Natural killer cell (primary cell): ENCODE measurements around the gene IRGQ. TPM values are rescaled to one million over a fixed set of nuclear protein-coding genes. Genes with fewer than 3 reads are reported as not detected.

Experiments used
- ATAC-seq, 3 donors: fragments of 150-1000 bp in 2 of 3; fragments of 200-7000 bp in 1 of 3; cut with Tn5 transposase; 1 replicate in 1 of 3; 2 replicates in 2 of 3; pipeline ENCODE4 v1.10.0; 2021; ENCODE audit warnings: mild to moderate bottlenecking in 2 of 3, moderate library complexity in 2 of 3
- DNase-seq, 2 donors: peaks; one replicate each; pipeline versions ENCODE4 v3.0.0 to v3.0.0-alpha.2; 2013 to 2021; ENCODE audit warnings: mixed read lengths in 1 of 2
- H3K27ac ChIP-seq: one replicate; pipeline ENCODE4 v1.5.1; 2013; ENCODE audit warnings: mild to moderate bottlenecking, low read length
- H3K27me3 ChIP-seq: one replicate; pipeline ENCODE4 v1.6.1; 2013; ENCODE audit warnings: low read length; ENCODE audit not compliant: control insufficient read depth, insufficient read depth
- H3K36me3 ChIP-seq: one replicate; pipeline ENCODE4 v1.6.1; 2013; ENCODE audit warnings: low read length; ENCODE audit not compliant: control insufficient read depth, insufficient read depth
- H3K4me1 ChIP-seq: one replicate; pipeline ENCODE4 v1.6.1; 2013; ENCODE audit warnings: low read length; ENCODE audit not compliant: control insufficient read depth, insufficient read depth
- H3K4me3 ChIP-seq: one replicate; pipeline ENCODE4 v1.5.1; 2013; ENCODE audit warnings: low read length
- H3K9me3 ChIP-seq: one replicate; pipeline ENCODE4 v1.6.1; 2013; ENCODE audit warnings: low read length; ENCODE audit not compliant: control insufficient read depth, insufficient read depth
- H3K27ac Mint-ChIP-seq, 2 donors: one replicate each; pipeline ENCODE4 v1.8.0; 2022; ENCODE audit warnings: mild to moderate bottlenecking in 2 of 2, mixed read lengths in 2 of 2, moderate library complexity in 1 of 2
- H3K27me3 Mint-ChIP-seq, 2 donors: one replicate each; pipeline ENCODE4 v1.8.0; 2022; ENCODE audit warnings: low read depth in 2 of 2, mixed read lengths in 2 of 2
- H3K36me3 Mint-ChIP-seq: one replicate; pipeline ENCODE4 v1.8.0; 2022; ENCODE audit warnings: mixed read lengths
- H3K4me1 Mint-ChIP-seq, 2 donors: one replicate each; pipeline ENCODE4 v1.8.0; 2022; ENCODE audit warnings: mixed read lengths in 2 of 2
- H3K4me3 Mint-ChIP-seq: one replicate; pipeline ENCODE4 v1.8.0; 2022; ENCODE audit warnings: mild to moderate bottlenecking, moderate library complexity, mixed read lengths
- H3K9me3 Mint-ChIP-seq, 2 donors: one replicate each; pipeline ENCODE4 v1.8.0; 2022; ENCODE audit warnings: mixed read lengths in 2 of 2
- WGBS: methylation state at CpG from one replicate; pipeline ENCODE4 v1.1.7; 2013; ENCODE audit warnings: missing lambda C conversion rate; ENCODE audit not compliant: insufficient coverage; 5-methylcytosine and 5-hydroxymethylcytosine counted together
- intact Hi-C: fragments of 100-400 bp; cut with micrococcal nuclease; formaldehyde crosslinking; loops from one replicate; pipeline ENCODE4 v1.14.2; 2022
- total RNA-seq, 4 donors: library from RNA; stranded (reverse); fragments of 120-200 nt in 1 of 4; gene quantifications; one replicate each; pipeline versions ENCODE4 v1.2.3 to v1.2.4, GENCODE V29; 2013 to 2022
- TF ChIP-seq, protein P1 (sequence below): fragments of 200-600 bp; IDR thresholded peaks from one replicate; pipeline ENCODE4 v1.8.0; 2022; ENCODE audit warnings: antibody characterized with exemption

IRGQ gene, protein sequence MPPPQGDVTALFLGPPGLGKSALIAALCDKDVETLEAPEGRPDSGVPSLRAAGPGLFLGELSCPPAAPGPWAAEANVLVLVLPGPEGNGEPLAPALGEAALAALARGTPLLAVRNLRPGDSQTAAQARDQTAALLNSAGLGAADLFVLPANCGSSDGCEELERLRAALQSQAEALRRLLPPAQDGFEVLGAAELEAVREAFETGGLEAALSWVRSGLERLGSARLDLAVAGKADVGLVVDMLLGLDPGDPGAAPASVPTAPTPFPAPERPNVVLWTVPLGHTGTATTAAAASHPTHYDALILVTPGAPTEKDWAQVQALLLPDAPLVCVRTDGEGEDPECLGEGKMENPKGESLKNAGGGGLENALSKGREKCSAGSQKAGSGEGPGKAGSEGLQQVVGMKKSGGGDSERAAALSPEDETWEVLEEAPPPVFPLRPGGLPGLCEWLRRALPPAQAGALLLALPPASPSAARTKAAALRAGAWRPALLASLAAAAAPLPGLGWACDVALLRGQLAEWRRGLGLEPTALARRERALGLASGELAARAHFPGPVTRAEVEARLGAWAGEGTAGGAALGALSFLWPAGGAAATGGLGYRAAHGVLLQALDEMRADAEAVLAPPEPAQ
- total RNA-seq = 10 to 100 TPM; 28.5 to 43.7 (median 32.2) TPM
- 10.6 TPM for total RNA-seq (2013)

DNA sequence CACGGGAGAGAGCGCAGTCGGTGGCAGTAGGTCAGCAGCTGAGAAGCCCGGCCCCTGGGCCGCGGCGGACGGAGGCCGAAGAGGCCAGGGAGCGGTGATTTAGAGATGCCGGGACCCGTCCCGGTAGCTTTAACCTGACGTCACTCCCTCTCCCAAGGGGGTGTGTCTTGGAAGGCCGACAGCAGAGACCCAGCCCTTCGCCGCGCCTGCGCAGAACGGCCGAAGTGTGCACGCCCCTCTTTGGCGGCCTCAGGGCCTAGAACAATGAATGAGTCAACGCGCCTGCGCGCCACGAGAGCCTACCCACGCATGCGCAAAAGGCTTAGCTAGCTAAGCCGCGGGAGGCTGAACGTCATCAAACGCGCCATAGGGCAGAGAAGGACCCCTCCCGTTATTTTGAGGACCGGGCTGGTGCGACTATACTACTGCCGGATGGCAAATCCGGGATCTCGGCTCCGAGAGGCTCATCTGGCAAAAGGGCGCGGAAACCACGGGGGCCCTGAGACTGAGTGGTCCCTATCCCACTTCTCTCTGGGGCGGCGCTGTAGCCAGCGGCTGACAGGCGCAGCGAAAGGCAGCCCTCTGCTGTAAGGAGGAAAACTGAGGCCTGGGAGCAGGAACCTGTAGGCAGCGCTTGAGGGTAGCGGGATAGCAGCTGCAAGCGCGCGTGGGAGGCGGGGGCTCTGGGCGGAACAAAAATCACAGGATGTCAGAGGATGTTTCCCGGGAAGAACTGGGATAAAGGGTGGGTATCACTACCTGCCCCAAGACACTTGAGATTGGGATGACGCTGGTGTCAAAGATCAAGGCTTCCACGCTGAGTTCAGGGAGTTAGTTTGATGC lies at the start of gene IRGQ, which contains the start of gene ZNF576:
TSS of gene IRGQ (minus strand) at position 136 of the 843 bp plus-strand sequence. CDS start 796 bp downstream, outside the sequence.
TSS of gene ZNF576 (plus strand) at position 597 of the 843 bp plus-strand sequence. CDS start 514 bp downstream, outside the sequence.
- H3K27ac Mint-ChIP-seq = peak within 1 kb of the TSS; percentile 98 to 100
- TF ChIP-seq, protein P1, sequence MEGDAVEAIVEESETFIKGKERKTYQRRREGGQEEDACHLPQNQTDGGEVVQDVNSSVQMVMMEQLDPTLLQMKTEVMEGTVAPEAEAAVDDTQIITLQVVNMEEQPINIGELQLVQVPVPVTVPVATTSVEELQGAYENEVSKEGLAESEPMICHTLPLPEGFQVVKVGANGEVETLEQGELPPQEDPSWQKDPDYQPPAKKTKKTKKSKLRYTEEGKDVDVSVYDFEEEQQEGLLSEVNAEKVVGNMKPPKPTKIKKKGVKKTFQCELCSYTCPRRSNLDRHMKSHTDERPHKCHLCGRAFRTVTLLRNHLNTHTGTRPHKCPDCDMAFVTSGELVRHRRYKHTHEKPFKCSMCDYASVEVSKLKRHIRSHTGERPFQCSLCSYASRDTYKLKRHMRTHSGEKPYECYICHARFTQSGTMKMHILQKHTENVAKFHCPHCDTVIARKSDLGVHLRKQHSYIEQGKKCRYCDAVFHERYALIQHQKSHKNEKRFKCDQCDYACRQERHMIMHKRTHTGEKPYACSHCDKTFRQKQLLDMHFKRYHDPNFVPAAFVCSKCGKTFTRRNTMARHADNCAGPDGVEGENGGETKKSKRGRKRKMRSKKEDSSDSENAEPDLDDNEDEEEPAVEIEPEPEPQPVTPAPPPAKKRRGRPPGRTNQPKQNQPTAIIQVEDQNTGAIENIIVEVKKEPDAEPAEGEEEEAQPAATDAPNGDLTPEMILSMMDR = no peak
- Histone ChIP-seq H3K9me3 (no peaks in the 10 kb centered on the region), H3K27ac (peak within 1 kb of the TSS; percentile 89), H3K4me3 (peak within 1 kb of the TSS; percentile 64), H3K27me3 (no peaks in the 10 kb centered on the region), H3K36me3 (peaks cover 24% of the 10 kb centered on the region), H3K4me1 (peaks cover 35% of the 10 kb centered on the region)
- H3K27me3 Mint-ChIP-seq = no peaks in the 10 kb centered on the region
- H3K36me3 Mint-ChIP-seq = no peaks in the 10 kb centered on the region
- H3K4me1 Mint-ChIP-seq = peaks cover 44 to 47% of the 10 kb centered on the region in 2 donors
- 0% methylated on average over 60 of the region's 60 CpGs for WGBS
- intact Hi-C loops = loop anchor here (1.0 to 5.0 kb wide), 5 partner anchors 21 to 149 kb away; partner anchors contain the start of genes PINLYP, XRCC1 and ZNF428
- DNase-seq = peak; percentile 100
- peak within 1 kb of the TSS; percentile 97 for H3K4me3 Mint-ChIP-seq
- peak; percentile 74 to 88 (median 79) for ATAC-seq
- H3K9me3 Mint-ChIP-seq = no peaks in the 10 kb centered on the region

DNA sequence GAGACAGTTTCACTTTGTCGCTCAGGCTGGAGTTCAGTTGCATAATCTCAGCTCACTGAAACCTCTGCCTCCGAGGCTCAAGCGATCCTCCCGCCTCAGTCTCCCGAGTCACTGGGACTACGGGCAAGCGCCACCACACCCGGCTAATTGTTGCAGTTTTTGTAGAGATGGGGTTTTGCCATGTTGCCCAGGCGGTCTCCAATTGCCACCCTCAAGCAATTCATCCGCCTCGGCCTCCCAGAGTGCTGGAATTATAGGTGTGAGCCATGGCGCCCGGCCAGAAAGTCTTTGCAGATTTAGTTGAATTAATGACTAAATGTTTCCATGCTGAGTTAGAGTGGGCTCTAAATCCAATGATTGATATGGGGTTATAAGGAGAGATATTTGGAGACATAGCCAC lies 48.2 kb upstream of the IRGQ start:
- Histone ChIP-seq H3K27me3 (peaks cover 14% of the 10 kb centered on the region), H3K27ac (no peak overlapping the region), H3K4me3 (no peak overlapping the region), H3K9me3 (no peaks in the 10 kb centered on the region), H3K36me3 (no peaks in the 10 kb centered on the region), H3K4me1 (peaks cover 10% of the 10 kb centered on the region)
- intact Hi-C loops = no loop called here
- WGBS = 95% methylated on average over 13 of the region's 13 CpGs
- H3K4me1 Mint-ChIP-seq = peaks cover 1 to 11% of the 10 kb centered on the region in 2 donors
- H3K9me3 Mint-ChIP-seq = no peaks in the 10 kb centered on the region
- TF ChIP-seq, protein P1 = no peak
- H3K36me3 Mint-ChIP-seq = no peaks in the 10 kb centered on the region
- H3K4me3 Mint-ChIP-seq = no peak overlapping the region
- ATAC-seq (no peak), DNase-seq (no peak)
- peaks cover 10 to 16% of the 10 kb centered on the region in 2 donors for H3K27me3 Mint-ChIP-seq
- no peak overlapping the region for H3K27ac Mint-ChIP-seq

DNA sequence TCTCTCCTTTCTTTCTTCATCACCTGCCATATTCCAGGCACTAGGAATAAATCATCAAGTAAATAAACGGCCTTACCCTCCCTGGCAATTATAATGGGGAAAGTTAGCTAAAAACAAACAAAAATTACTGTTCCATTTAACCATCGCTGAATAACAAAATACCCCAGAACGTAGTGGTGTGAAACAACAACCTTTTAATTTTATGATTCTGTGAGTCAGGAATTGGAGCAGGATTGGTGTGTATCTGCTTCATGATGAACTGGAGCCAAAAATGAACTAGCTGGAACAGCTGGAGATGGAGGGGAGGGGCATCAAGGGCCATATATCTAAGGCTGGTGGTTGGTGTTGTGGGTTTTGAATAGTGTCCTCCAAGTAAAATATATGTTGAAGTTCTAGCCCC lies 47.4 kb upstream of the IRGQ start:
- Histone ChIP-seq H3K36me3 (no peaks in the 10 kb centered on the region), H3K4me1 (peaks cover 15% of the 10 kb centered on the region), H3K27me3 (peaks cover 22% of the 10 kb centered on the region), H3K9me3 (no peaks in the 10 kb centered on the region), H3K4me3 (no peak overlapping the region), H3K27ac (no peak overlapping the region)
- Mint-ChIP-seq H3K4me3 (no peak overlapping the region), H3K4me1 (peaks cover 8 to 19% of the 10 kb centered on the region in 2 donors), H3K36me3 (no peaks in the 10 kb centered on the region), H3K27ac (no peak overlapping the region), H3K27me3 (peaks cover 18 to 24% of the 10 kb centered on the region in 2 donors), H3K9me3 (no peaks in the 10 kb centered on the region)
- TF ChIP-seq, protein P1 = no peak
- no peak for ATAC-seq
- WGBS = 93% methylated on average over 2 of the region's 3 CpGs
- intact Hi-C loops = no loop called here
- DNase-seq = no peak
